ENCODE data around the gene CD109.
"Not testable (repeated sequence)": the region's sequence is repeated elsewhere in the genome, so short reads cannot be mapped to it uniquely, and the experiment has no call there.

CD109 gene

GRCh38 chr6:73688351-73688750, 7.7 kb upstream of the CD109 start:
- DNase-seq (ENCODE audit: low spot score) = no peak

- no peak for DNase-seq (ENCODE audit: low spot score)
Observed at GRCh38 chr6:73690056-73690455, 5.9 kb upstream of the CD109 start.

DNA sequence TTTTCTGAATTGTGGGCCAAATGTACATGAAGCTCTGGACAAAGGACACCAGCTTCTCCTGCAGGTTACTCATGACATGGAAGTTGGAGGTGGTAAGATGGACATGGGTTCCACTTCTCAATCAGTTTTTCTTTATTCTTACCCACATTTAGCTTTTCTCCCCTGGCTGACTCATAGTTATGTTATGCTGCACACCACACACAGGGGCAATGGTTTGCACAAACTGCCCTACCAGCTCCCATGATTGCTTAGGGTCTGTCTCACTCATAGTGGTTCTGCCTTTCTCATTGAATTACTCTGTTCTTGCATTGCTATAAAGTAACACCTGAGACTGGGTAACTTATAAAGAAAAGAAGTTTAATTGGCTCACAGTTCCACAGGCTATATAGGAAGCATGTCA, 4.5 kb upstream of the CD109 start:
- no peak for DNase-seq (ENCODE audit: low spot score)

- no peak for DNase-seq (ENCODE audit: low spot score)
Observed at GRCh38 chr6:73694711-73695411, 1.1 kb upstream of the CD109 start.

GRCh38 chr6:73696966-73697655, 1.1 kb downstream of the CD109 start:
- no peak for DNase-seq (ENCODE audit: low spot score)

DNA sequence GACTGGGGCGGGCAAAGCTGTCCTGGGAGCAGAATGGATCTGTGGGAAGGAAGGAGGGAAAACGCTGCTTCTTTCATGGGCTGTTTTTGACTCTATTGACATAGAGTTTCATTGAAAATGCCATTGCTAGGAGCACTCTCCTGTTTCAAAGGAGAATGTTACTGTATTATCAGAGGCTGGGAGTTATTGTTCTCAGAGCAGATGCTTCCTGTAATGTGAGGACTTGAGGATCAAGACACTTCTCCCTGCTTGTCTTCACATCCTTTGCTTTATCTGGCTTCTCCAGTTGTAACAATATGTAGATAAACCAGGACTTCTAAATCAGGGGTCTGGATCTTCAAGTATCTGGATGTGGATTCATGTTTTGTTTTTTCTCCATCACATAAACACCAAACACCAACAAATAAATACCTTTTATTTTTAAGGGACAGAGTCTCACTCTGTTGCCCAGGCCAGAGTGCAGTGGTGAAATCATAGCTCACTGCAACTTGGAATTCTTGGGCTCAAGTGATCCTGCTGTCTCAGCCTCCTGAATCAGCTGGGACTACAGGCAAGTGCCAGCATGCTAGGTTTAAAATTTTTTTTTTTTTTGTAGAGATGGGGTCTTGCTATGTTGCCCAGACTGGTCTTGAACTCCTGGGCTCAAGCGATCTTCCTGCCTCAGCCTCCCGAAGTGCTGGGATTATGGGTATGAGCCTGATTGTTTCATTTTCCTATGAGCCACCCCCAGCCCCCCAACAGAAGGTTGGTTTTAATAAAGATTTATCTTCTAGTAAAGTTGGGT, 3.9 kb downstream of the CD109 start:
- DNase-seq (ENCODE audit: low spot score) = no peak

DNA sequence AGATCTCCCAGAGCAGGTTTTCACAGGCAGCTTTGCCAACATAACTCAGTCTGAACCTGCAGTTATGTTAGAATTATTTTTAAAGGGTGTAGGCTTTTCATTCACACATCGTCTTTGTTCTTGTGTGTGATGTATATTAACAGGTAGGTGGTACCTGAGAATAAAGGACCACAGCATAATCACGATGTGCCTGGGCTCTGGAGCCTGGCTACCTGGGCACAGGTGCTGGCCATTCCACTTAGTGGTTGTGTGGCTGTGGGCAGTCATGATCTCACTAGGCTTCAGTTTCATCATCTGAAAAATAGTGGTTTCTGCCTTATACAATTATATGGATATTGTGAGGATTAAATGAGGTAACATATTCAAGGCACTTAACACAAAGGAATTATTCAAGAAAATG, 6.4 kb downstream of the CD109 start:
- DNase-seq (ENCODE audit: low spot score) = no peak

- no peak for DNase-seq (ENCODE audit: low spot score)
Observed at GRCh38 chr6:73703466-73703865, 7.5 kb downstream of the CD109 start.

DNA sequence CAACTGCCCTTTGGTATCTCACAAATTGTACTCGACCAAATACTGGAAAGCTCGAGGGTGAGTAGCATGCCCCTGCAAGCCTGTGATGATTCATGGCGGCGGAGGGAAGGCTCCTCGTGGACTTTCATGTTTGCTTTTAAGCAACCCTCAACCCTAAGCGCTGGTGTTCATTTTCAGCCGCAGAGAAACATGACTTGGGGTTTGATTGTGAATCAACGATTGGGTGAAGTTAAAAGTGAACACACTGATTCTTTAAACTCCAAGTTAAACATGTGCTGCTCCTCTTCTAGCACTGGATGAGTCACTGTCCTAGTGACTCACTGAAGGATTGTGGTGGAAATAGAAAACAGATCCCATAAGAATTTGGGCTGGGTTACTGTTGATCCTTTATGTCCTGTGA, 8.3 kb downstream of the CD109 start:
- DNase-seq (ENCODE audit: low spot score) = no peak

GRCh38 chr6:73704798-73705197, 8.8 kb downstream of the CD109 start:
- no peak for DNase-seq (ENCODE audit: low spot score)

GRCh38 chr6:73706971-73707370, 11.0 kb downstream of the CD109 start:
- no peak for DNase-seq (ENCODE audit: low spot score)

GRCh38 chr6:73710470-73710869, 14.5 kb downstream of the CD109 start:
- DNase-seq (ENCODE audit: low spot score) = no peak

GRCh38 chr6:73710948-73711347, 14.9 kb downstream of the CD109 start:
- DNase-seq (ENCODE audit: low spot score) = no peak

DNA sequence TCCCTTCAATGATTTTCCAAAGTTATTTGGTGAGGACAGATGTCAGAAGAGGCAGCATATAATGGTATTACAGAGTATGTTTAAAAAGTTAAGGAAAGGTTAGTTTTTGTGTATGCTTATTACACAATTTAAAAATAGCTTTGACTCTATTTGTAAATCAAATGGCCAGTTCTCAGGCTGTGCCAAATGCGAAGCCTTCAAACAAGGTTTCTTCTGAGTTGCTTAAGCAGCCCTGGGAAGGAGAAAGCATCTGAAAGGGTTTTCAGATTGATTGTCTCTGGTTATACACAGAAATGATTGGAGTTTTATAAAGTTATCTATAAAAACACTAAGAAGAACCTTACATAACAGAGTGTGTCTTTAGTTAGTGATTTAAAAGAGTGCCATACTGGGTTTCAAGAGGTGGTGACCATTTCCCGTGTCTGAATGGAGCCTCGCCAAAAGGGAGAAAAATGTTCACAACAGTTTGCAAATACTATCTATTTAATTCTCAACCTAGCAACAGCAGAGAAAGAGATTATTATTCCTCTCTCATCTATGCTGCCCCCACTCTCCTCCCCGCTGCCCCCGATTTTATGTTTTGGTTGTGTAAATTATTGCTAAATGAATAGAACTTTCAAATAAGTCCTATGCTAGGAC, 16.7 kb downstream of the CD109 start:
- no peak for DNase-seq (ENCODE audit: low spot score)

DNA sequence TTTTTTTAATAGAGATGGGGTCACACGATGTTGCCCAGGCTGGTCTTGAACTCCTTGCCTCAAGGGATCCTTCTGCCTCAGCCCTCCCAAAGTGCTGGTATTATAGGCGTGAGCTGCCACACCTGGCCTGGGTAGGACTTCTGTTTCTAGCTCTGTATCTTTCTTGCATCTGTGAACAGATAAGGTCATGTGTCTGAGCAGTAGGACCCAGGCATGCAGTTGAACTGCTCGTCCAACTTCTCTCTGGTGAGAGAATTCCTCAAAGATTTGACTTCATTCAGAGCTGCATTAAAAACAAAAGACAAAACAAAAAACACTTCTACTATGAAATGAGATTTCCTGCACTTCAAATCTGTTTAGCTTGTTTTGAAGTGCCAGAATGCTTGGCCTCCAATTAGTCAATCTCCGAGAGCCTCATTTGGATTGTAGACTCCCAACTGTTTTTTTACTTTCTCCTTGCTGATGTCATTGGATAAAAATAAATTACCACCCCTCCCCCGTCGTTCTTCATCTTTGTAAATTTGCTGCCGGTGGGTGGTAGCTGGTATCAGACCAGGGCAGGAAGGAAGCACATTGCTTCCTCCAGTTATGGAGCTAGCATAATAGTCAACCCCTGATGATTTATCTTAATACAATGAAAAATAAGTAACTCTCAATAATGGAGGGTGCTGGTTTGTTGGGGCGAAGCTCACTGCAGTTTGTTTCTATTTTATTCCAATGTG, 17.6 kb downstream of the CD109 start:
- DNase-seq (ENCODE audit: low spot score) = no peak

DNA sequence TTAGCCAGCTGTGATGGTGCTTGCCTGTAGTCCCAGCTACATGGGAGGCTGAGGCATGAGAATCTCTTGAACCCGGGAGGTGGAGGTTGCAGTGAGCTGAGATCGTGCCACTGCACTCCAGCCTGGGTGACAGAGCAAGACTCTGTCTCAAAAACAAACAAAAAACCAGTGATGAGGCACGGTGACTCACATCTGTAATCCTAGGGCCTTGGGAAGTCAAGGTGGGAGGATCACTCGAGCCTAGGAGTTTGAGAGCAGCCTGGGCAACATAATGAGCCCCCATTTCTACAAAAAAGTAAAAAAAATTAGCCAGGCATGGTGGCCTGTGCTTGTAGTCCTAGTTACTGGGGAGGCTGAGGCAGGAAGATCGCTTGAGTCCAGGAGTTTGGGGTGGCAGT, 19.1 kb downstream of the CD109 start:
- DNase-seq (ENCODE audit: low spot score) = not testable (repeated sequence)

- DNase-seq (ENCODE audit: low spot score) = no peak
Observed at GRCh38 chr6:73719046-73719445, 23.0 kb downstream of the CD109 start.

DNA sequence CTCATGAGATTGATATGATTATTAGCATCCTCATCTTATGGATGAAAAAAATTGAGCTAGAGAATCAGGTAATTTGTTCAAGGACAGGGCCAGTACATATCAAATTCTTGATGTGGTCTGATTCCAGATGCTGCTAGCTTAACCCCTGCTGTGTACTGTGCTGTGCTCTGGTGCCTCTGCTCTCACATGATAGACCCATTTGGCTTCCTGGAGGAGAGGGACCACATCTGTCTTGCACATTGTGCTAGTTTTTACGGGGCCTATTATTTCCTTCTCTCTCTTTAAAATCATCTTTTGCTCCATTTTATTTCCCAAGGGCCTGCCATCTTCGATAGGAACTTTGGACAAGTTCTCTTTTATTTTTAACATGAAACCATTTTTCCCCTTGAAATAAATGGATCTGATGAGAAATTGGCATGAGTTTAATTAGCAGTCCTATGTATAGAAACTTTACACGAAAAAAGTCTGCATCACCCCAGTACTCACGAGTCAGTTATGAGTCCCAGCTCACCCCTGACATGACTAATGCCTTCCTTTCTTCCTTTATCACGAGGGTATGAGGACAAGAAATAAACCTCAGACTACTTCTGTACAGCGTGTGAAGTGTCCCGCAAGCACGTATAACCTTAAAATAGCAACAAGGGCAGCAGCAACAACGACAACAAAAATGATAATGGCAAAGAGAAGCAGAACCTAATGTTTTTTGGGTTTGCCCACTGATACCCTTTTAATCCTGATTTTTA, 26.5 kb downstream of the CD109 start:
- DNase-seq (ENCODE audit: low spot score) = no peak

DNA sequence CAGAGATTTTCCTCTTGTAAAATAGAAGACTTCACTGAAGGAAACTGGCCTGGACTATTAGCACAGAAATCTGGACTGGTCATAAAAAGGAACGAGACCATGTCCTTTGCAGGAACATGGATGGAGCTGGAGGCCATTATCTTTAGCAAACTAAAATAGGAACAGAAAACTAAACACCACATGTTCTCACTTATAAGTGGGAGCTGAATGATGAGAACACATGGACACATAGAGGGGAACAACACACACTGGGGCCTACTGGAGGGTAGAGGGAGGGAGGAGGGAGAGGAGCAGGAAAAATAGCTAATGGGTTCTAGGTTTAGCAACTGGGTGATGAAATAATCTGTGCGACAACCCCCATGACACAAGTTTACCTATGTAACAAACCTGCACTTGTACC, 27.5 kb downstream of the CD109 start:
- not testable (repeated sequence) for DNase-seq (ENCODE audit: low spot score)

- no peak for DNase-seq (ENCODE audit: low spot score)
Observed at GRCh38 chr6:73724389-73724788, 28.4 kb downstream of the CD109 start.

GRCh38 chr6:73725192-73725591, 29.2 kb downstream of the CD109 start:
- DNase-seq (ENCODE audit: low spot score) = not testable (repeated sequence)

Data from germinal center (tissue), 1 donor.